Adrenal gland (tissue), 12 donors: Measurements from ENCODE around the gene BTBD7. TPM values are rescaled to one million over a fixed set of nuclear protein-coding genes. Genes with fewer than 3 reads are reported as not detected.
"Not testable (repeated sequence)": the region's sequence is repeated elsewhere in the genome, so short reads cannot be mapped to it uniquely, and the experiment has no call there.

ENCODE experiments used
- DNase-seq, 7 donors: peaks; one replicate each; pipeline ENCODE4 v3.0.0-alpha.2; 2019 to 2020
- H3K27ac ChIP-seq, 5 donors: fragments of 200-600 bp; sonication (generic) in 4 of 5; 1 replicate in 3 of 5; 2 replicates in 2 of 5; pipeline versions ENCODE4 v1.5.1 to v1.8.0; 2016 to 2020; ENCODE audit warnings: mild to moderate bottlenecking in 1 of 5
- H3K27me3 ChIP-seq: fragments of 200-600 bp; 2 replicates; pipeline ENCODE4 v1.8.0; 2021
- H3K36me3 ChIP-seq, 2 donors: fragments of 200-600 bp; replicated peaks in 1 of 2; 1 replicate in 1 of 2; 2 replicates in 1 of 2; pipeline versions ENCODE4 v1.5.1 to v1.8.0; 2018 to 2022
- H3K4me1 ChIP-seq, 2 donors: fragments of 200-600 bp; replicated peaks in 1 of 2; 1 replicate in 1 of 2; 2 replicates in 1 of 2; pipeline versions ENCODE4 v1.5.1 to v1.8.0; 2018 to 2021
- H3K4me3 ChIP-seq, 4 donors: fragments of 200-600 bp; sonication (generic) in 3 of 4; one replicate each; pipeline ENCODE4 v1.5.1; 2016 to 2018
- H3K9me3 ChIP-seq, 3 donors: fragments of 200-600 bp; sonication (generic) in 1 of 3; replicated peaks in 1 of 3; 1 replicate in 2 of 3; 2 replicates in 1 of 3; pipeline versions ENCODE4 v1.5.1 to v1.8.0; 2016 to 2021
- POLR2A ChIP-seq, 2 donors: fragments of 450-650 bp; IDR thresholded peaks; one replicate each; pipeline ENCODE4 v1.6.1; 2017; ENCODE audit warnings: antibody characterized with exemption in 2 of 2, mild to moderate bottlenecking in 2 of 2, moderate library complexity in 1 of 2
- WGBS, 4 donors: extraction: QIAGEN DNeasy Blood & Tissue Kit in 2 of 4; methylation state at CpG; one replicate each; pipeline versions ENCODE4 v1.1.5 to v1.1.7; 2013 to 2017; 5-methylcytosine and 5-hydroxymethylcytosine counted together
- intact Hi-C, 2 donors: fragments of 100-400 bp; cut with DNase I; formaldehyde crosslinking; loops; one replicate each; pipeline versions ENCODE4 v1.14.1 to v1.15.0; 2022 to 2023
- polyA plus RNA-seq, 3 donors: library from polyadenylated mRNA; stranded (reverse); fragments of 200-250 nt in 2 of 3; fragments of 350-450 nt in 1 of 3; fragmentation: Illumina TruSeq in 1 of 3; extraction: RNeasy Lipid Tissue Mini Kit (QIAGEN cat#74804) in 1 of 3; gene quantifications; one replicate each; pipeline ENCODE4 v1.2.3, GENCODE V29; 2013 to 2014
- total RNA-seq, 9 donors: library from RNA; depleted of rRNA in 4 of 9; stranded (reverse); fragments of >200 nt in 4 of 9; fragments of 120-200 nt in 1 of 9; fragmentation: NEBNext Ultra II Directional in 1 of 9; extraction: Animal tissue kit (Norgen Biotek cat#: 25700) in 1 of 9; gene quantifications; one replicate each; pipeline versions ENCODE4 v1.1.0 to v1.2.4, GENCODE V29; 2013 to 2023
- TF ChIP-seq, protein P1 (sequence below), 6 experiments: fragments of 450-650 bp in 4 of 6; fragments of 200-600 bp in 2 of 6; sonication (generic) in 1 of 6; IDR thresholded peaks; 1 replicate in 5 of 6; 2 replicates in 1 of 6; pipeline versions ENCODE4 v1.5.1 to v1.8.0; 2016 to 2021; ENCODE audit warnings: antibody characterized with exemption in 6 of 6, mild to moderate bottlenecking in 2 of 6, moderate library complexity in 1 of 6
- donor health status: healthy with polysubstance abuse.
- donor health status: Bipolar disorder and iron deficiency.
- donor health status: DM: yes; HTN: yes; CAD: no.
- donor health status: DM: no; HTN: no; CAD: no.
- donor health status: DM: no; HTN: no; CAD: no.
- donor health status: DM: yes; HTN: yes; CAD: no.

Gene BTBD7
- total and polyA plus RNA-seq, 12 donors: 7.4 to 41.0 (median 17.4) TPM

GRCh38 chr14:93245764-93246420 is 86.9 kb downstream of the BTBD7 start:
- Histone ChIP-seq H3K9me3 (no peaks in the 10 kb centered on the region), H3K27ac (no peak overlapping the region), H3K27me3 (no peaks in the 10 kb centered on the region), H3K36me3 (peaks cover 0 to 51% of the 10 kb centered on the region in 2 donors), H3K4me1 (no peaks in the 10 kb centered on the region), H3K4me3 (no peak overlapping the region)
- intact Hi-C loops: no loop called here
- 87 to 89% (median 87%) methylated on average over 10 of the region's 10 CpGs for WGBS, 4 donors
- no peak for DNase-seq
- TF ChIP-seq, protein P1, sequence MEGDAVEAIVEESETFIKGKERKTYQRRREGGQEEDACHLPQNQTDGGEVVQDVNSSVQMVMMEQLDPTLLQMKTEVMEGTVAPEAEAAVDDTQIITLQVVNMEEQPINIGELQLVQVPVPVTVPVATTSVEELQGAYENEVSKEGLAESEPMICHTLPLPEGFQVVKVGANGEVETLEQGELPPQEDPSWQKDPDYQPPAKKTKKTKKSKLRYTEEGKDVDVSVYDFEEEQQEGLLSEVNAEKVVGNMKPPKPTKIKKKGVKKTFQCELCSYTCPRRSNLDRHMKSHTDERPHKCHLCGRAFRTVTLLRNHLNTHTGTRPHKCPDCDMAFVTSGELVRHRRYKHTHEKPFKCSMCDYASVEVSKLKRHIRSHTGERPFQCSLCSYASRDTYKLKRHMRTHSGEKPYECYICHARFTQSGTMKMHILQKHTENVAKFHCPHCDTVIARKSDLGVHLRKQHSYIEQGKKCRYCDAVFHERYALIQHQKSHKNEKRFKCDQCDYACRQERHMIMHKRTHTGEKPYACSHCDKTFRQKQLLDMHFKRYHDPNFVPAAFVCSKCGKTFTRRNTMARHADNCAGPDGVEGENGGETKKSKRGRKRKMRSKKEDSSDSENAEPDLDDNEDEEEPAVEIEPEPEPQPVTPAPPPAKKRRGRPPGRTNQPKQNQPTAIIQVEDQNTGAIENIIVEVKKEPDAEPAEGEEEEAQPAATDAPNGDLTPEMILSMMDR (IDR thresholded peaks at IDR 0.05): no peak
- no peak for TF ChIP-seq POLR2A (IDR thresholded peaks at IDR 0.05)

- H3K36me3 ChIP-seq: peaks cover 0 to 48% of the 10 kb centered on the region in 2 donors
- no peaks in the 10 kb centered on the region for H3K27me3 ChIP-seq
- H3K27ac ChIP-seq: no peak overlapping the region
- no peak for DNase-seq
- intact Hi-C loops: no loop called here
- WGBS, 4 donors: 81 to 95% (median 92%) methylated on average over 3 of the region's 3 CpGs
- TF ChIP-seq, protein P1 (IDR thresholded peaks at IDR 0.05): no peak
- TF ChIP-seq POLR2A (IDR thresholded peaks at IDR 0.05): no peak
- H3K4me3 ChIP-seq: no peak overlapping the region
- H3K9me3 ChIP-seq: no peaks in the 10 kb centered on the region
- no peaks in the 10 kb centered on the region for H3K4me1 ChIP-seq
Observed at GRCh38 chr14:93240678-93241000, 92.2 kb downstream of the BTBD7 start.

DNA sequence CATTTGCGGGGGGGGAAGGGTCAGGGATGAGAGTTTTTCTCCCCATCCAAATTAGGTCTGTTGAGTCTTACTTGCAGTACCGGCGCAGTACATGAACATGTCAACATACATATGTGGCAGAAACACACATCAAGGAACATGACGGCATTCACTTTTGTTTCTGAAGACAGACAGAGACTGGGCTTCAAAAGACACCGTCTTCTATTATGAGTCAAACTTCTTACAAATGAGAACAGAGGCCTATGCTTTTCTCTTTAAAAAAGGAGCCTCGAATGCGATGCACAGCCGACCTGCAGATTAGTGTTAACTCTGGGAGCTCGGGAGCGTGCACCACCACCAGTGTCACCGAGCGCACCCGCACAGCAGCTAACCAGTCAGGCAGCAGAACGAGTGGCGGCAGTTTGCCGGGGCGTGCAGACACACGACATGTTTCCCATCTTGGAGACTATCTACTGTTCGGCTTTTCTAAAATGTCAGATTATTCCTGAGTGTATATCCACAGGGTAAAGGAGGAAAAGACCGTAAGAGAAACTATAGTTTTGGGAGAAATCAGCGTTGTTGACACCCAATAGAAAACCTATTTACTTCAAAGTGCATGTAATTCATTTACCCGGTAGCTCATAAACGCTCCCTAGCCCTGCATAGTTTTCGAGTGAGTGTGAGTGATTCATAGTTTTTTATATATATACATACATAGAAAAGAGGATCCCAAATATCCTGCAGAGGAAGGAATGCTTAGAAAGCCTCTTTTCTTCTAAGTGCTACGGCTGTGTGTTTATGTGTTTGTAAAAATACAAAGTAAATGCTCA is 92.8 kb downstream of the BTBD7 start:
- H3K27ac ChIP-seq: no peak overlapping the region
- no peaks in the 10 kb centered on the region for H3K9me3 ChIP-seq
- H3K27me3 ChIP-seq: no peaks in the 10 kb centered on the region
- H3K36me3 ChIP-seq: peaks cover 0 to 42% of the 10 kb centered on the region in 2 donors
- WGBS, 4 donors: 95 to 97% (median 96%) methylated on average over 22 to 25 of the region's 25 CpGs
- no peaks in the 10 kb centered on the region for H3K4me1 ChIP-seq
- TF ChIP-seq, protein P1 (IDR thresholded peaks at IDR 0.05): no peak
- no peak for TF ChIP-seq POLR2A (IDR thresholded peaks at IDR 0.05)
- no peak overlapping the region for H3K4me3 ChIP-seq
- intact Hi-C loops: loop anchor here (10.0 kb wide), 2 partner anchors 95 to 305 kb away; partner anchors contain the start of gene BTBD7 (in 1 of the 2)
- no peak for DNase-seq

DNA sequence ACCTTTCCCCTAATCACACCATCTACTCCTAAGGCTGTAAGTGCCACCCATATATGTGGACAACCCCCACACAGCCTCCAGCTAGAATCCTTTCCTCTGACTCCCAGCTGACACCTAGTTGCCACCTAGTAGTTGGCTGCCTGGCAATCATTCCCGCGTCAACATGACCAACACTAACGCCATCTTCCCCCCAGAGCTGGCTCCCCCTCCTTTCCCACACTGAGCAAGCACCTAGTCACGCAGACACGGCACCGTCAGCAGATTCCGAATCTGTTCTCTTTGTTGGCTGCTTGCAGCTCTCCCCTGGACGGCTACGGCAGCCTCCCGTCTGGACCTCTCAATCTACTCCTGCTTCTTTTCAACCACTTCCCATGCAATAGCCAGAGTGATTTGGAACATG is 98.0 kb downstream of the BTBD7 start:
- DNase-seq: peak in 4 of 7 donors; percentile 21 to 27 (median 25)
- Histone ChIP-seq H3K4me1 (no peaks in the 10 kb centered on the region), H3K9me3 (no peaks in the 10 kb centered on the region), H3K36me3 (peaks cover 0 to under 1% of the 10 kb centered on the region in 2 donors), H3K4me3 (no peak overlapping the region), H3K27me3 (no peaks in the 10 kb centered on the region), H3K27ac (no peak overlapping the region)
- no peak for TF ChIP-seq POLR2A (IDR thresholded peaks at IDR 0.05)
- TF ChIP-seq, protein P1 (IDR thresholded peaks at IDR 0.05): no peak
- intact Hi-C loops: loop anchor here (10.0 kb wide), 2 partner anchors 100 to 310 kb away; partner anchors contain the start of gene BTBD7 (in 1 of the 2)
- WGBS, 4 donors: 49 to 62% (median 56%) methylated on average over 10 of the region's 10 CpGs

DNA sequence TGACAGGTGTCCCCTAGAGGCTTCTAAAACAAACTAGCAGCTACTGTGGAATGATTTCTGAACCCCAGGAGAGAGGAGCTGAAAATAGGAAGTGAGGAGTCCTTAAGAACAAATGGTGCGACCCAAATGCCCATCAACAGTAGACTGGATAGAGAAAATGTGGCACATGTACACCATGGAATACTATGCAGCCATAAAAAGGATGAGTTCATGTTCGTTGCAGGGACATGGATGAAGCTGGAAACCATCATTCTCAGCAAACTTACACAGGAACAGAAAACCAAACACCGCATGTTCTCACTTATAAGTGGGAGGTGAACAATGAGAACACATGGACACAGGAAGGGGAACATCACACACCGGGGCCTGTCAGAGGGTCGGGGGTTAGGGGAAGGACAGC is 99.8 kb downstream of the BTBD7 start:
- H3K4me1 ChIP-seq, DNase-seq, H3K4me3 ChIP-seq, H3K36me3 ChIP-seq, H3K27ac ChIP-seq, H3K9me3 ChIP-seq, H3K27me3 ChIP-seq: not testable (repeated sequence)
- intact Hi-C loops: loop anchor here (10.0 kb wide), 2 partner anchors 102 to 312 kb away; partner anchors contain the start of gene BTBD7 (in 1 of the 2)
- 87 to 92% (median 89%) methylated on average over 5 of the region's 5 CpGs for WGBS, 4 donors
